ENCODE results near the gene NR1H4.
"Not testable (repeated sequence)": the region's sequence is repeated elsewhere in the genome, so short reads cannot be mapped to it uniquely, and the experiment has no call there.

NR1H4 gene

DNA sequence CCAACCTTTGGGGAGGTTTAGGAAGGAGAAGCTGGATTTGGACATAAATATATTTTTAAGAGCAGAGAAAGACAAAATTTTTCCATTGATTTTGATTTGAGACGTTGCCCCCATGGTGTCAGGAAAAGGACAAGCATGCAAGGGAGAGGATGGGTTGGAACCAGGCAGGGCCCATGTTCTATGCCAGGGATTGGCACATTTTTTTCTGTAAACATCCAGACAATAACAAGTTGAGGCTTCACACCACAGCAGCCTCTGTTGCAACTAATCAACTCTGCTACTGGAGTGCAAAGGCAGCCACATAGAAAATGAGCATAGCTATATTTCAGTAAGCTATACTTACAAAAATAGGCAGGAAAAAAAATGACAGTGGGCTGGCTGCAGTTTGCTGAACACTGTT is 44.7 kb downstream of the NR1H4 start:
- DNase-seq, result no peak

GRCh38 chr12:100520048-100520769 is 46.5 kb downstream of the NR1H4 start:
- DNase-seq, result no peak

DNA sequence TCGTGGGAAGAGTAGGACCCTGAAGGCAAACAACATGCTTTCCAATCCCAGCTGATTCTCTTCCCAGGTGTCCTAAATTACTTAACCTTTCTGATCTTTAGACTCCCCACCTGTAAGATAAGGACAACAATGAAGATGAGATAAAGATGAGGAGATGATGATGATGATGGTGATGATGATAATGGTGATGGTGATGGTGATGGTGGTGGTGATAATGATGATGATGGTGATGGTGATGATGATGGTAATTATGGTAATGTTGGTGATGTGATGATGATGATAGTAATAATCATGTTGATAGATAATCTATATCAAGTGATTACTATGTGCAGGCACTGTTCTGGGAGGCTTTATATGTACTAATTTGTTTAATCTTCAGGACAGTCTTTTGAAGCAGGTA is 48.3 kb downstream of the NR1H4 start:
- DNase-seq, result no peak

DNA sequence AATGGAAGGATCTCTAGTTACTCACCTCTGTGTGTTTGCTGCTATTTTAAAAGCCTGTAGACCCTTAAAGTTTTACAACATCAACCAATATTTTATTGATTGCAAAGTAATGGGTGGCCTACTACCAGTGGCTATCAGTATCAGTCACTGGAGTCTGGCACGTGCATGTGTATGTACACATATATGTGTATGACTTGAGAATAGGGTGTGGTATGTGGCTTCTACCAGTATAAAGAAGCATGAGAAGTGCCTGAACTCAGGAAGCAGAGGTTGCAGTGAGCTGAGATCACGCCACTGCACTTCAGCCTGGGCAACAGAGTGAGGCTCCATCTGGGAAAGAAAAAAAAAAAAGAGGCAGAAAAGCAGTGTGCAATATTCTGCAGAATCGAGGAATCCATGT is 54.4 kb downstream of the NR1H4 start:
- no peak for DNase-seq

- no peak for DNase-seq
Observed at GRCh38 chr12:100528471-100529127, 54.9 kb downstream of the NR1H4 start.

DNA sequence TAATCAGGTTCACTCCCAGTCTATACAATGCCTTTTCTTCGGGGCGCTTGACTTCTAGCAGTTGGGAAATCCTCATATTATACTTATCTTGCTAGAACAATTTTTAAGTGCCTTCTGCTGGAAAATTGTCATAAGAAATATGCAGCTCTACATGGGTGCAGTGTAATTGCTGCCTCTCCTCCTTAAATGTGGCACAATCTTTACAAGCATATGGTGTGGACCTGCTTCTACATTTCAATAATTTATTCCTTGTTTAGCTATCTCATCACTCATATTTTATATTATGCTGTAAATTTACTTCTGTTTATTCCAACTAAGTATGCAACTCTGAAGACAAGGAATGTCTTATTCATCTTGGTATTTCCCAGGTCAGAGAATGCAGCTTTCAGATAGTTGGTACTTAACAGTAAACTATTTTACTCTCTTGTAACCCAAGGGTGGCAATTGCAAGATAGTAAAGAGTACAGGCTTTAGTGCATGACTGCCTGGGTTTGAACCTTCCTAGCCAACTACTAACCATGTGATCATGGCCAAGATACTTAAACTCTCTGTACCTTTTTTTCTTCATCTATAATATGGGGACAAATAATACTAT is 56.2 kb downstream of the NR1H4 start:
- DNase-seq, result no peak

DNA sequence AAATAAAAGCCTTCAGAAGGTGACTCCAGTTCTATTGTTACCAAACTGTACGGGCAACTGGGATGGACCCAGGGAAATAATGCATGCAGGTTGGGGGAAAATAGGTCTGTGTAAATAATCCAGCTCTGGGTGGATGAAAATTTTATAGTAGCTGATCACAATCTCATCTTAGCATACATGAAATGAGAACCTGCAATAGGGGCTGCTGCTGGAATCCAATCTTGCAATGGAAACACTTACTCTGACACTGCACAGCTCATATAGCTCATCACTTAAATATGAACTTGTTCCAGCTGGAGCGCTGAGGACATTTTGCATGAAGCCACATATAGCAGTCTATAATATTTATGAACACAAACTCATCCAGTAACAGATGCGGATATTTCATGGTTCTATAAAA is 59.7 kb downstream of the NR1H4 start:
- no peak for DNase-seq

DNA sequence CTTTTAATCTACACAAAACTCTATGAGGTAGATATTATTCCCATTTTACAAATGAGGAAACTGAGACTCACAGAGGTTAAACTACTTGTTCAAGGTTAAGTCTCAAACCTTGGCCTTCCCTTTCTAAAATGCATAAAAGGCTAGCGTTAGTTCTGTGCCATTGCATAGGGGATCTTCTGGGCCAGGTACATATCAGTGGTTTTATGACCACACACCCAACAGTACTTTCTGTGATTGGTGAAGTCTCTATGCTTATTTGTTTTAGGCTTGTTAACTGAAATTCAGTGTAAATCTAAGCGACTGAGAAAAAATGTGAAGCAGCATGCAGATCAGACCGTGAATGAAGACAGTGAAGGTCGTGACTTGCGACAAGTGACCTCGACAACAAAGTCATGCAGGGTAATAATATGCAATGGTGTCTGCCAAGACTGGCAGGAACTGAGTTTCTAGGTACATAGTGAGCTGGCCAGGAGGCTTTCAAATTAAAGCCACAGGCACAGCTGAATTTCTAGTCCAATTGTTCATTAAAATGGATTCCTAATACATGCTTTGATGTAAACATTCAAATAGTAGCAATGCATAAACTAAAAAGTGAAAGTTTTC is 61.1 kb downstream of the NR1H4 start:
- no peak for DNase-seq

DNA sequence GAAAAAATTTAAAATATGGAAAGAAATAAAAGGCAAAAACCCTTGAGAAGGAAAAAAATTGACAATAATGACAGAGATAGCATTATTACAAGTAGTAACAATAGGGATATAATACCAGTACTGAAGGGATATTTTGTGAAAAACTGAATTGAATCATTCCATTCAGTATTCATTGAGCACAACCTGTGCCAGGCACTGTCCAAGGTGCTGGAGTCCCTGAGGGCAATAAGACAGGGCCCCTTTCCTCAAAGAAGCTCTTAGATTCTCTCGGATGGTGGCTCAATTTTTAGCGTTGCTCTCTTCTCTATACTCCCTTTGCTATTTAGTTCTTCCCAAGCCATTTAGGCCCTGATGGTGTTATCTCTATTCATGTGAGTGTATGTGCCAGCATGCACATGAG is 65.5 kb downstream of the NR1H4 start:
- DNase-seq, result no peak

GRCh38 chr12:100544165-100544564 is 70.5 kb downstream of the NR1H4 start:
- no peak for DNase-seq

GRCh38 chr12:100545092-100545491 is 71.4 kb downstream of the NR1H4 start:
- no peak for DNase-seq

DNA sequence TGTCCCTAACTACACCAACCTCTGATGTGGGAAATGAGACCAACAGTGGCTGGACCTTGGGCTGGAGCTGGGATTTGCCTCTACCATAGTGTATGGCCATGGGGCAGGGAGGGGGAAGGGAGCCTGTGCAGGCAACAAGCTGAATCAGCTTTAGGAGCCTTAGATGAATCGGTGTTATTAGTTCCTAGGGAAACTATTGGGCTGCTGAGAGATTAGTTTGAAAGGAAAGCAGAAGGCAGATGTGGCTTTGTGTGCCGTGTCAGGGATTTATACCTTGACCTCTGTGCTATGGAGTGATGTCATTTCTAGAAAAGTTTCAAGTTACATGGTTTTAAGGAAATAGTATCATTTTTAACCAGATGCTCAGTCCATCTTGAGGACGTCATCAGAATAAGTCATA is 80.3 kb downstream of the NR1H4 start:
- DNase-seq, result no peak

DNA sequence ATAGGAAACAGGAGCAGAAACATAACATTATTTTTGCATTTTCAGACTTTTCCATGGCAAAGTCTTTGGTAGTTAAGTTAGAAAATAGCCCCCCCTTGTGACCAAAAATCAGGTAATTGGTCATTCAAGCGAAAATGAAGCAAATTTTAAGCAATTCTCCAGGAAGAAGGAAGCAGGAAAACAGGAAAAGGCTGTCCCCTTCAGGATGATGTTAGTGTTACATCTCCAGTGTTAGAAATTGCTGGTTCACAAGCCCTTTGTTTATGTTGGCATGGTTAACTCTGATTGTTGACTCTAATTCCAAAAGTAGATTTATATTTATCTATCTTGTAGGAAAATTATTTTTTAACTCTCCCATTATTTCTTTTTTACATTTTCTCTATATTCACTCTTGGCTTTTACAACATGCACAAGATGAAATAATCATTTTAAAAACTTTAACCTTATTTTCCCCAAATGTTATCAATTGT is 81.0 kb downstream of the NR1H4 start:
- DNase-seq, result no peak

- no peak for DNase-seq
Observed at GRCh38 chr12:100555722-100556121, 82.1 kb downstream of the NR1H4 start.

DNA sequence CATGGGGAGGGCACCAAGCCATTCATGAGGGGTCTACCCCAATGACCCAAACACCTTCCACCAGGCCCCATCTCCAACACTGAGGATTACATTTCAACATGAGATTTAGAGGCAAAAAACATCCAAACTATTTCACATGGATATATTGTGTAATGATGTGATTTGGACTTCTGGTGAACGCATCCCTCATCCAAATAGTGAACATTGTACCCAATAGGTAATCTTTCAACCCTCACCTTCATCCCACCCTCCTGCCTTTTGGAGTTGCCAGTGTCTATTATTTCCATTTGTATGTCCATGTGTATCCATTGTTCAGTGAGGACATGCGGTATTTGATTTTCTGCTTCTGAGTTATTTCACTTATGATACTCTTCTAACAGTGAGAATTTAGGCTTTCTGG is 83.7 kb downstream of the NR1H4 start:
- no peak for DNase-seq

DNA sequence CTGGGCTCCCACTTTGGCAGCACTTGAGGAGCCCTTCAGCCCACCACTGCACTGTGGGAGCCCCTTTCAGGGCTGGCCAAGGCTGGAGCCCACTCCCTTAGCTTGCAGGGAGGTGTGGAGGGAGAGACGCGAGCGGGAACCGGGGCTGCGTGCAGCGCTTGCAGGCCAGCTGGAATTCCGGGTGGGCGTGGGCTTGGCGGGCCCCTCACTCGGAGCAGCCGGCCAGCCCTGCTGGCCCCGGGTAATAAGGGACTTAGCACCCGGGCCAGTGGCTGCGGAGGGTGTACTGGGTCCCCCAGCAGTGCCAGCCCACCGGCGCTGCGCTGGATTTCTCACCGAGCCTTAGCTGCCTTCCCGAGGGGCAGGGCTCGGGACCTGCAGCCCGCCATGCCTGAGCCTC is 85.6 kb downstream of the NR1H4 start:
- DNase-seq, result not testable (repeated sequence)

DNA sequence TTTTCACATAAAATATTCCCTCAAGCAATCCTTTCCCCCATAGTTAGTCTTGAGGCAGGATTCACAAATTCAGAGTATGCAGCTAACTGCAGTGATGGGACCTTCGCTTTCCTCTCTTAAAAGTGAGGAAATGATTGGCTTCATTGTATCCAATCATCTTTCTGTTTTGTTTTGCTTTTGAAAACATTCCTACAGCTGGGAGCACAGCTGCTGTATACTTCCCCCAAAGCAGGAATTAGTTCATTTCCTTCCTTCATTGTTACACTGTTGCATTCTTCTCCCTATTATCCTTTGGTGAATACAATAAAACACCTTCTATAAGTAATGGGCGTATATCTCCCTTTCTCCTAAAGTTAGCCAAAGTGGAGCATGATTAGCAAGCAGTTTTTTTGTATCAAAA is 90.4 kb downstream of the NR1H4 start:
- DNase-seq, result no peak

GRCh38 chr12:100564905-100565467 is 91.3 kb downstream of the NR1H4 start:
- no peak for DNase-seq

DNA sequence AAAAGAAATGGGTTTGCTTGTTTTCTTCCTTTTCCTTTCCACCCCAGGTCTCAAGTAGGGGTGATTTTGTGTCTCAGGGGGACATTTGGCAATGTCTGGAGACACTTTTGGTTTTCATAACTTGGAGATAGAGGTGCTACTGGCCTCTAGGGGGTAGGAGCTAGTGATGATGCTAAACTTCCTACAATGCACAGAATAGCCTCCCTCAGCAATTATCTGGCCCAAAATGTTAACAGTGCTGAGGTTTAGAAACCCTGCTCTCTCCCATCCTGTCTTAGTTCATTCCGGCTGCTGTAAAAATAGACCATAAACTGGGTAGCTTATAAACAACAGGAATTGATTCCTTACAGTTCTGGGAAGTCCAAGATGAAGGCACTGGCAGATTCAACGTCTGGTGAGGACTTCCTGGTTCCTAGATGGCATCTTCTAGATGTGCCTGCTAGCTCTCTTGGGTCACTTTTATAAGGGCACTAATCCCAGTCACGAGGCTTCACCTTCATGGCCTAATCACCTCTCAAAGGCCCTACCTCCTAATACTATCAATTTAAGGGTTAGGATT is 92.4 kb downstream of the NR1H4 start:
- DNase-seq, result no peak

DNA sequence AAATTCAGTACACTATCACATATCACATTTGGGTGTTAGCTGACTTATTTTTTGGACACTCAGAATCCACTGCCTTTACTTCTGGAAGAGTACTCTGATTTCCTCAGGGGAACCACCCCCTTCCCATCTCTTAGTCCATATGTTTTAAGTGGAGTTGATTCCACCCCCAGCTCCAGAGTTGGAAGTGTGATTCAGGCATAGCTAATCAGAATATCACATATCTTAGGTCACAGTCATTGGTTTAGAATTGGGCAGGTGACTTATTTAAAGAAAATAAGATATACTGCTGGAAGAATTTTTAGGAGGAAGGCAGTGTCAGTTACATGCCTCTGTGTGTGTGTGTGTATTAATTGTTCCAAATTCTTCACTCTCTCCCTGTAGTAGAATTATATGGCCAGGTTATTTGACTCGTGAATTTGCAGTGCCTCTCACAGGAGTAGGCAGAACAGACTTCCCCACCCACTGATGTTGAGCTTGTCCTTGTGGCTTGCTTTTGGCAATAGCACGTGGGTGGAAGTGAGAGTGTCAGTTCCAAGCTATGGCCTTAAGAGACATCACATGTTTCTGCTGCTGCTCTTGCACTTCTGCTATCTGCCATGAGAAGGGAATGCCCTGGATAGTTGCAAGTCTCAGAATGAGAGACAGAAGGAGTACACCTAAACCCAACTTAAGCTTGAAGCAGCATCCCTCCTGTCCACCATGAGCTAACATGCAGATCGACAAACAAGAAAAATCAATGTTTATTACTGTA is 93.4 kb downstream of the NR1H4 start:
- DNase-seq, result no peak

DNA sequence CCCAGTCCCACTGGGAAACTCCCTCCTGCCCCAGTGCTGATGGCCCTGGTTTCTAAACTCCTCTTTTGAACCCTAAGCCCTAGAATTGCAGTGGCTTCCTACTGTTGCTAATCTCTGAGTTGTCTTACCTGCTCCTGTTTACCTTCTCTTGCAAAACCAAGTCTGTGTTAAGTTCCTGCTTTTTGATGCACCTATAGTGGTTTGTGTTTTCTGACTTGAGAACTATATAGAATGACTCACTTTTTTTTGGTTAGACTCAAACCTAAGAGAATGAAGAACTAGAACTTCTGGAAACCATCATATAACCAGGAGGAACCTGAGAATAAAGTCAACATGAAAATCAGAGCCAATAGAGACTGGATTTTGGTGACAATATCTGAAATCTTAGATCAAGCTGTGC is 94.3 kb downstream of the NR1H4 start:
- no peak for DNase-seq

GRCh38 chr12:100572184-100572583 is 98.5 kb downstream of the NR1H4 start:
- no peak for DNase-seq

Data from activated CD8-positive, alpha-beta memory T cell treated with anti-CD3 and anti-CD28 coated beads, Interleukin-2, amount 50 U/mL, for 48 hours (primary cell).